NCI-H345 treated with DMSO at 0.1 percent for 48 hours (cell line): Measurements from ENCODE around the gene SBDS.
"Not testable (repeated sequence)": the region's sequence is repeated elsewhere in the genome, so short reads cannot be mapped to it uniquely, and the experiment has no call there.

Source experiments
- DNase-seq: peaks from one replicate; lab custom pipeline; 2025; ENCODE audit not compliant: unreplicated experiment; lab: John Stamatoyannopoulos, UW

SBDS gene

GRCh38 chr7:66996444-66997191, 1.2 kb upstream of the SBDS start, which contains the start of gene TYW1:
TYW1 (plus strand) TSS chr7:66996833; CDS start chr7:66996979, 146 bp downstream.
- DNase-seq, result peak; percentile 91

- not testable (repeated sequence) for DNase-seq
Measured at GRCh38 chr7:66994691-66995049, 716 bp downstream of the SBDS start.

- DNase-seq, result not testable (repeated sequence)
Measured at GRCh38 chr7:66994051-66994450, 1.3 kb downstream of the SBDS start.

- DNase-seq, result not testable (repeated sequence)
Measured at GRCh38 chr7:66989552-66989951, 5.8 kb downstream of the SBDS start.

DNA sequence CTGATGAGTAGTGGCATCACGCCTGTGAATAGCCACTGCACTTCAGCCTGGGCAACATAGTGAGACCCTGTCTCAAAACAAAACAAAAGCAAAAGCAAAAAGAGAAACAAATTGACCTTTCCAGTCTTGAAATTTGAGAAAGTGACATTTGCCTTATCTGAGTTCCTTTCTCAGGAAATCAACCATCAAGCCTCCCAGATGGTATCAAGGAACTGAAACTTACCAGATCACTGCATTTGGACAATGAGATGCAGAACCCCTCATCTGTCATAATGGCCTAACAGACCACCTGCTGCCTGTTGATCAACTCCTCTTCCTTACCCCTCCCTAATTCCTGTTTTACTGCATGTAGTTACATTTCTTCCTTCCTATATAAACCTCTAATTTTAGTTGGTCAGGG, 15.1 kb downstream of the SBDS start:
- not testable (repeated sequence) for DNase-seq

DNA sequence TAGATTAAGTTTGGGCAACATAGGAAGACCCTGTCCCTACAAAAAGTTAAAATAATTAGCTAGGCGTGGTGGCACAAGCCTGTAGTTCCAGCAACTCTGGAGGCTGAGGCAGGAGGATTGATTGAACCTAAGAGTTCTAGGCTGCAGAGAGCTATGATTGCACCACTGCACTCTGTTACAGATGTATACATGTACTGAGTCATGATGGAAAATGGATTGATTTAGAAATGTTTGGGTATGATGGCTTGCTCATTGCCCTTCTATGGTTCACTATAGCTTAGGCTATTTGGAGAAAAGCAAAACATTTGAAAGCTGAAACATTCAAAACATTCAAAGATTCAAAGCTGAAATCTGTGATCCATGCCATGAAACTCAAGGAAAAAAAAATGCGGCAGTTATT, 16.4 kb downstream of the SBDS start:
- not testable (repeated sequence) for DNase-seq

DNA sequence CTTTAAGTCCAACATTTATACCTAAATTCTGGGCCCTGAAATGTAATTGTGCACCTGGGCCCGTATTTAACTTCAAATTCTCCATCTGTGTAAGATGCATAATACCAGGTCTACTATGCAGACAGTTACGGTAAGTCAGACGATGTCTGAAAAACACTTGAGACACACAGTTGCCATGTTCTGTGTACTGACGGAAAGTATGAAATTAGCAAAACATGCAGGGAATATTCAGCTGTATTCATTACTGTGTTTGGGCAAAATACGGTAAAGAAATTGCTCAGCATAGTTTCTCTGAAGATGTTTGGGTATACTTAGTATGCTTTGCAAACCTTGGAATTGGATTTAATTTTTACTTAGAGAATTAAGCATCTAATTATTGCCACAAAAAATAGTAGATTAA, 17.1 kb downstream of the SBDS start:
- DNase-seq, result not testable (repeated sequence)

GRCh38 chr7:66974986-66975590, 20.3 kb downstream of the SBDS start:
- DNase-seq, result no peak

- no peak for DNase-seq
Measured at GRCh38 chr7:66970310-66970709, 25.1 kb downstream of the SBDS start.

GRCh38 chr7:66969001-66969400, 26.4 kb downstream of the SBDS start:
- not testable (repeated sequence) for DNase-seq

DNA sequence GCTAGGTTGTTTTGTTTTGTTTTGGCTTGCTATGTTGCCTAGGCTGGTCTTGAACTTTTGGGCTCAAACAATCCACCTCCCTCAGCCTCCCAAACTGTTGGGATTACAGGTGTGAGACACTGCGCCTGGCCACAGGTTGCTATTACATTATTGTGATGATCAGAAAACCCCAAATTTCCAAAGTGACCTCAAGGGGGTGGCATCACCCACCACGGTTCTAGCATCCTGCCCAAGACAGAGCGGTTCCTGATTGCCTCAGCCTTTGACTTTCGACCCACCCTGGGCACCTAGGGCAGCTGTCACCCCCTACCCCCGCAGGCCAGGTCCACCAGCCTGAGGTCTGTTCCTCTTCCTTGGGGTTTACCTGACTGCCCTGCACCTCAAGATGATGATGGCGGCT, 28.4 kb downstream of the SBDS start:
- no peak for DNase-seq

DNA sequence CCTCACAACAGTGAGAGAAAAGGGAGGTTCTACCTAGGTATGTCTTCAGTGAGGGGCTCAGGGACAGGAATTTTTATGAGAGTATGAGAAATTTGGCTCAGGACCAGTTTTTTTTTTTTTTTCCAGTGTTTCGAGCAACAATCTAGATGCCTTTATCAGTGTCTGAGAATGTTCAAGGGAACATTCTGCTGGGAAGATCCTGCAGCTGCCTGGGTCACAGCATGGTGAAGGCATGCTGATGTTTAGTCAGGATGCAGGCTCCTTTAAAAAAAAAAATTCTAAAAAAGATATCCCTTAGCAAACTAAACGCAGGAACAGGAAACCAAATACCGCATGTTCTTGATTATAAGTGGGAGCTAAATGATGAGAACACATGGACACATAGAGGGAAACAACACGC, 31.0 kb downstream of the SBDS start:
- DNase-seq, result no peak

- DNase-seq, result no peak
Measured at GRCh38 chr7:66961096-66961495, 34.3 kb downstream of the SBDS start.

GRCh38 chr7:66960192-66960591, 35.2 kb downstream of the SBDS start:
- DNase-seq, result no peak

DNA sequence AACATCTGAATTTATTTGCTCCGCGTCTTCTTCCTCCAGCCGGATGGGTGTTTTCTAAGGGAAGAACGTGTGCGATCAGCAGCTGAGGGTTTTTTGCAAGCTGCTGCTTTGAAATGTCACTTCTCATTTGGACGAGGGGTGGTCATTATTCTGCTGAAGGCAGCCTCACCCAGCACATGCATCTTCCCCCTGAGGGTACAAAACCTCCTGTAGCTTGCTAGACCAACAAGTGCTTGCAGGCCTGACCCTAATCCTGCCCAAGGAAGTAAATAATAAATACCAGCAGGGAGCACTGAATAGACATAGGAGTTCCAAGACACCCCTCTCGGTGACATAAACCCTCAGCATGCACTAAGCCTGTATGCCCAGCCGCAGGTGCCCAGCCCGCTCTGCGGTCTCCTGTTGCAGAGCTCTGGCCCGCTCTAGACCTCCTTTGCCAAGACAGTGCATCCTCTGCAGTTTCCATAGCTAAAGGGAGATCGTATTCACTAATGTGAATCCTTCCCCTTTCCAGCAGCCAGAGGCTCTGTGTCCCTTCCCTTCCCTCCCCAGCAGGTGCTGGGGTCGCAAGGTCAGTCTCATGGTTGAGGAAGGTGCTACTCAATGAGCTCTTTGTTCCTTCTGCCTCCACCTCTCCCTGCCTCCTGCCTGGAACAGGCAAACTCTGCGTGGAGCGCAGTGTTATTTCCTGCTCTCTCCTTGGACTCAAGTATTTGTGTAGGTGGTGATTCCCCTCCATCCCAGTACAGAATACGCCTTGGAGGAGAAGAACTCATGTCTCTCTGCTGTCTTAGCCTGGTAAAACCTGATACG, 36.6 kb downstream of the SBDS start:
- DNase-seq, result no peak

- DNase-seq, result no peak
Measured at GRCh38 chr7:66957595-66958290, 37.6 kb downstream of the SBDS start.

DNA sequence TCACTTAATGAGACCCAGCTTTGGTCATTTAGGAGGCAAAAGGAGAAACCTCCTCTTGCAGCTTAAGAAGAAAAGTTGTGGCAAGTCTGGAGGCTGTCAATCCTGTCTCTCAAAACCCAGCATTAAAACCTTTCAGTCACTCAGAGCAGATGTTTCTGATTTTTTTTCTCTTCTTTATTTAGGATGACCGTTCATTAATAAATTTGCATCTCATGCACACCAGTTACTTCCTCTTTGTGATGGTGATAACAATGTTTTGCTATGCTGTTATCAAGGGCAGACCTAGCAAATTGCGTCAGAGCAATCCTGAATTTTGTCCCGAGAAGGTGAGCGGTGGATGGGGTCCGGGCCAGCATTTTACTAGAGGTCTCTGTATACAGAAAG, 42.4 kb downstream of the SBDS start:
- DNase-seq, result no peak

GRCh38 chr7:66952343-66953043, 42.9 kb downstream of the SBDS start:
- no peak for DNase-seq

DNA sequence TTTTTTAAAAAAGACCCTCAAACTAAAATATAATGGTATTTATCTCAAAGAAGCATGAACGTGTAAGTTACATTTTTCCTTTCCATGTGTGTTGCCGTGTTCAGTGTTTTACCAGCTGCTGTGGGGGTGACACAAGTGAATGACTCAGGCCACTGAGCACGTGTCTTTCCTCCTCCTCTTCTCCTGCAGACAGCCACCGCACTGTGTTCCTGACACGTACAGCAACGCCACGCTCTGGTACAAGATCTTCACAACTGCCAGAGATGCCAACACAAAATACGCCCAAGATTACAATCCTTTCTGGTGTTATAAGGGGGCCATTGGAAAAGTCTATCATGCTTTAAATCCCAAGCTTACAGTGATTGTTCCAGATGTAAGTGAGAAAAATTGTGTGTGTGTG, 44.6 kb downstream of the SBDS start:
- DNase-seq, result no peak

DNA sequence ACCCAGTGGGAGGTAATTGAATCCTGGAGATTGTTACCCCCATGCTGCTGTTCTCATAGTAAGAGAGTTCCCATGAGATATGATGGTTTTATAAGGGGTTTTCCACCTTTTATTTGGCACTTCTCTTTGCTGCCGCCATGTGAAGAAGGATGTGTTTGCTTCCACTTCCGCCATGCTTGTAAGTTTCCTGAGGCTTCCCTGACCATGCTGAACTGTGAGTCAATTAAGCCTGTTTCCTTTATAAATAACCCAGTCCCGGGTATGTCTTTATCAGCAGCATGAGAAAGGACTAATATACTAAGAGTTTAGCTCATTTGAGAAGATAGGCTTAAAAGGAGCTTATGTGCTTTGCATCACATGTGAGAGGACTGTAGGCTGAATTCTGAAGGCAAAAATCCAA, 45.1 kb downstream of the SBDS start:
- no peak for DNase-seq
